ENCODE data around the gene RASSF4.
A peak's percentile ranks its signal among the peaks of the same experiment; 100 is the strongest.

The RASSF4 gene

DNA sequence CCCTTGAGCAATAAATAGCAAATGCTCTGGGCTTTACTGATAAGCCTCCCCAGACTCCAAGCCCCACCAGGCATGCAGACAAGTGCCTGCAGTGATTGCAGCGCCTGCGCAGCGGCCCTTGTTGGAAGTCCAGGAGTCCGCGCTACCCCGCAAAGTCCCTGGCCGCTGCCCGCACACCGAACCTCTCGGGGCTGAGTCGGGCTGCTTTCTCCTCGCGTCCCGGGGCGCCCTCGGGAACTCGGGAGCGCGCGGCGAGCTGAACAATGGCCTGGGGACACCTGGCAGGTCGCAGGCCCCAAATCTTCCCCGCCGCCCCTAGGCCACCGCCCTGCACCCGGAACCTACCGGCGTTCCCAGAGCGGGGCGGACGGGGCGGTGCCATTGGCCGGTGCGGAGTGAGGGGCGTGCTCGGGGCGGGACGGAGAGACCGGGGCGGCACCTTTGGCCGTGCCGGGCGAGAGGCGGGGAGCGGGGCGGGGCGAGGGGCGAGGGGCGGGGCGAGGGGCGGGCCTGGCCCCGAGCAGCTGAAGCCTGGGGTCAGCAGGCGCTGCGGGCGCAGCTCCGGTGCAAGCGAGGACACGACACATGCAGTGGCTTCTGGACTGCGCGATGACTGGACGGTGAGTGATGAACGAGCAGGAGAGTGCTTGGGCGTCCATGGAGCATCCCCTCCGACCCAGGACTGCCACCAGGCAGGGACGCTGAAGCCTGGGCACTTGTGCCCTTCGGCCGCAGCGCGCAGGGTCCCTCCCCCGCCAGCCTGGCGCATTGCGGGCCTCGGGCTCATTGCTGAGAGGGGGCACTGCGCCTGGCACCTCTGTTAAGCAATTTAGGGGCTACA lies at the start of gene RASSF4:
Gene RASSF4 (plus strand): TSS at position 556 of the 841 bp plus-strand sequence. CDS start 10,401 bp downstream, outside the sequence.
- peak; percentile 94 to 95 for DNase-seq

- DNase-seq: no peak
Observed at GRCh38 chr10:44909910-44910309, 49.7 kb upstream of the RASSF4 start.

DNA sequence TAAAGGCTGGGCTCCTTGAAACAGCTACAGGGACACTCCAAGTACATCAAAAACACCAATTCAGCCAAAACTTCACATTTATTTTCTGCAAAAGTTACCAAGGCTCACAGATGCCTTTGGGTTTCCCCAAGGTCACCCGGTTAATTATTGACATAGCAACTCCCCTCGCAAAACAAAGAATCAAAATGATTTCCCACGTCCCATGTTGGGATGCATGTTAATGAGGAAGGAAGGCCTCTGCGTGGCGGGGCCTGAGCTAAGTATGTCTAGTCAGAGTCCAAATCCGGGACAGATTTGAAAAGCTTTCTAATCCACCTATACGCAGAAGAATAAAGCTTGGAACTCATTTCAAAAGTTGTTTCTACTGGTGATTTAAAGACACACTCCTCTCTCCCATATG lies 49.0 kb upstream of the RASSF4 start:
- DNase-seq: no peak

- no peak for DNase-seq
Observed at GRCh38 chr10:44911081-44911540, 48.5 kb upstream of the RASSF4 start, which contains the start of gene TMEM72. TMEM72 (plus strand) TSS chr10:44911337; CDS start chr10:44911513, 176 bp downstream.

DNA sequence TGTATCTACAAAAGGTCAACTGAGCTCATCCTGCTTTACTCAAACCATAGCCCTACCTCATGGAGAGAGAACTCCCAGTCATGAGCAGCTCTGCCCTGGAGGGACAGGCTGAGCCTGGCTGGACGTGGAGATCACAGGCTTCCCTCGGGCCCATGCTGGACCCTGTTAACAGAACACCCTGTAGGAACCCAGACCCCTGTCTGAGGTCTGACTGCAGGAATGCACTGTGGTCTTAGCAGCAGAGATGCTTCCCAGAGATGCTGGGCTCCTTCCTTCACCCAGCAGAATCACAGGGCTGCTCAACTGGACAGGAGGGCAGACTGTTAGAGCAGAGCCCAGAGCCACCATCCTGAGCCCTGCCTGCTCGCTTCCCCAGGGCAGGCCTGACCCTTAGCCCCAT lies 47.7 kb upstream of the RASSF4 start:
- DNase-seq: no peak

GRCh38 chr10:44913350-44914081 lies 46.1 kb upstream of the RASSF4 start:
- peak in 1 of 2 donors; percentile 24 for DNase-seq

GRCh38 chr10:44914891-44915290 lies 44.7 kb upstream of the RASSF4 start:
- no peak for DNase-seq

DNA sequence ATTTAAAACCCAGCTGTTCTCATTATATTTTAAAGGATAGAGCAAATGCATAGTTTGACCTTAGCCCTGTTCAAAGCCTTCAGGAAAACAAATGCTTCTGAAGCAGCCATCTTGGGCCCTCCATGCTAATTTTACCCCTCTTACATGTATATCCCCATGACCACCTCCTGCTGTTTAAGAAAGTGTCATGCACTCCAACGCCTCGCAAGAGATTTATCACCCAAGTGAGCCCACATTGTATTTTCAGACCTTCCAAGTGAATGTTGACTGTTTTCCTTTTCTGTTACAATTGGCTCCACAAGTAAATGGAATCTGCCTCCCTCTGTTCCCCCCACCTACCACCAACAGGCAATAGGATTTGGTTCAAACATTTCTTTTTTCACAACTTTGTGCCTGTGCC lies 43.2 kb upstream of the RASSF4 start:
- DNase-seq: no peak

DNA sequence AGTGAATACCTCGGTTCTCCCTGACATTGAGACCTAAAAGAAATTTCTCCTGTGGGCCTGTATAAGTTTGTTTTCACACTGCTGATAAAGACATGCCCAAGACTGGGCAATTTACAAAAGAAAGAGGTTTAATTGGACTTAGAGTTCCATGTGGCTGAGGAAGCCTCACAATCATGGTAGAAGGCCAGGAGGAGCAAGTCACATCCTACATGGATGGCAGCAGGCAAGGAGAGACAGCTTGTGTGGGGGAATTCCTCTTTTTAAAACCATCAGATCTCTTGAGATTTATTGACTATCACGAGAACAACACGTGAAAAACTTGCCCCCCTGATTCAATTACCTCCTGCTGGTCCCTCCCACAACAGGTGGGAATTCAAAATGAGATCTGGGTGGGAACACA lies 41.8 kb upstream of the RASSF4 start:
- DNase-seq: no peak

- no peak for DNase-seq
Observed at GRCh38 chr10:44920252-44920651, 39.4 kb upstream of the RASSF4 start.

- no peak for DNase-seq
Observed at GRCh38 chr10:44921061-44921460, 38.5 kb upstream of the RASSF4 start.

- DNase-seq: no peak
Observed at GRCh38 chr10:44921506-44921905, 38.1 kb upstream of the RASSF4 start.

DNA sequence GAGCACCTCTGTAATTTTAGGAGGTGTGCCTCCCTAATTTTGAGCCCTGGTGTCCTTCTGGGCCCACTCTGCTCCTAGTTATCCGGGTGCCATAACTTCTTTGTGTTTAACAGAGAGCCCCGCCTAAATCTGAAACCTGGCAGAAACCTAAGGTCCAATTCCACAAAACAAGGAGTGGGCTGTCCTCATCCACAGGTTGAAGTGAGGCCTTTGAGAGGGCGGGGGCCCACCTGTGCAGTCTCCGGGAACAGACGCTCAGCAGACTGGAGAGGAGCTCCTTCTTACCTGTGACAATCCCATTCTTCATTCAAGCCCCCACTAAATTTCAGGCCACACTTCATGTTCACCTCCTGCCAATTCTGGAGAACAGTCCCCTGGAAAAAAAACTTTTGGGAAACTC lies 37.6 kb upstream of the RASSF4 start:
- no peak for DNase-seq

DNA sequence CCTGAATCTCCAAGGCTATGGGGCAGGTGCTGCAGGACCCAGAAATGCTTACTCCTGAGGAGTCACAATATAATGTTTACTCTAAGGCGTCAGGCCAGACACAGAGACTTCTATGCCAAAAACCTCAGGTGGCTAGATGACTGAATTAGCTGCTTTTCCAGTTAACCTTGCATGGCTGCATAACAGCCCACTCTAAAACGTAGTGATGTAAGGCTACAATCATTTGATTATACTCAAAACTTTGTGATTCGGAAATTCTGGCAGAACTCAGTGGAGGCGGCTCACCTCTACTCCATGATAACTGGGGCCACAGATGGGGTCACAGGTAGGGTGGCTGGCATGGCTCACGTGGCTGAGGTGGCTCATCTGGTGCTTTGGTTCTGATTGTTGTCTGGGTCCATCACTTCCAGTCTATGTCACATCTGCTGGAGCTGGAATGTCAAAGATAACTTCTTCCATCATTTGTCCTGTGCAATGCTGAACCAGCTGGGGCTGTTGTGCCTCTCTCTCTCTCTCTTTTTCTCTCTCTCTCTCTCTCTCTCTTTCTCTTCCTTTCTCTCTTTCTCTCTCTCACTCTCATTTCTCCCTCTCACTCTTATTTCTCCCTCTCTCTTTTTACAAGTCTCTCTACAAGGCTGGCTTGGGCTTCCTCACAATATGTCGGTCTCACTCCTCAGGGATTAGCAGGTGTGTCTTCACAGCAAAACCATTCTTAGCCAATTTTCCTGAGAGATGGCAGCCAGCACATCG lies 36.6 kb upstream of the RASSF4 start:
- no peak for DNase-seq

GRCh38 chr10:44923611-44924010 lies 36.0 kb upstream of the RASSF4 start:
- DNase-seq: no peak

DNA sequence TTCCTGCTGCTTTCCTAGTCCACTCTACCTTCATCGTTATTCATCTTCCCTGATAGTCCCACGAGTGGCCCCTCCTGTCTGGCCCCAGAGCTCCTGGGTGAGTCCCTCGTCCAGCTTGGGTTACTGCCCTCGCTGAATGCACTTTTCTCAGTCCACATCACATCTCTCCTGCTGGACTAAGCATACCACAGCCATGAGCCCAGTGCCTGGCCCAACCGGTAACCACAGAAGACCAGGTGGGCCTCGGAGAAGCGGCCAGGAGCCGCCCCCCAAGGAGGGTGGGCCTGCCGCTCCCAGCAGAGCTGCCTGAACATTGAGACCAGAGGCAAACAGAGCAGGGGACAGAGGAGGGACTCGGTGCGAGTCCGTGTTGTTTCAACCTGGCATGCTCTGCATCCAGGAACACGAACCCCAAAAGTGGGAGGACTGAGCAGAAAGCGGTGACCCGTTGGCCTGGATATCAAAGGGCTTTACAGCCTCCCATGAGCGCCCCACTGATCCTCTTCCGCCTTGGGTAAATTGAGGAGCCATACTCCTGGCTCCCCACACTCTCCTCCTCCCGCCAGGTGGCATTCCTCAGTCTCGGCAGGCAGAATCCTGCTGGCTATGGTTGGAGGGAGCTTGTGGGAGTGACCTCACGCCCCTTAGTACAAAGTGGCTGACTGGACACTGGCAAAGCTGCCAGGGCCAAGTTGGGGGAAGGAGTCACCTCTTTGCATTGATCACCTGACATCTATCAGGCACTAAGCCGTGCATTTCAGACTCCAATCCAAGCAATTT lies 35.2 kb upstream of the RASSF4 start:
- DNase-seq: no peak

GRCh38 chr10:44925224-44925623 lies 34.4 kb upstream of the RASSF4 start:
- no peak for DNase-seq

GRCh38 chr10:44925811-44926750 lies 33.5 kb upstream of the RASSF4 start:
- DNase-seq: no peak

DNA sequence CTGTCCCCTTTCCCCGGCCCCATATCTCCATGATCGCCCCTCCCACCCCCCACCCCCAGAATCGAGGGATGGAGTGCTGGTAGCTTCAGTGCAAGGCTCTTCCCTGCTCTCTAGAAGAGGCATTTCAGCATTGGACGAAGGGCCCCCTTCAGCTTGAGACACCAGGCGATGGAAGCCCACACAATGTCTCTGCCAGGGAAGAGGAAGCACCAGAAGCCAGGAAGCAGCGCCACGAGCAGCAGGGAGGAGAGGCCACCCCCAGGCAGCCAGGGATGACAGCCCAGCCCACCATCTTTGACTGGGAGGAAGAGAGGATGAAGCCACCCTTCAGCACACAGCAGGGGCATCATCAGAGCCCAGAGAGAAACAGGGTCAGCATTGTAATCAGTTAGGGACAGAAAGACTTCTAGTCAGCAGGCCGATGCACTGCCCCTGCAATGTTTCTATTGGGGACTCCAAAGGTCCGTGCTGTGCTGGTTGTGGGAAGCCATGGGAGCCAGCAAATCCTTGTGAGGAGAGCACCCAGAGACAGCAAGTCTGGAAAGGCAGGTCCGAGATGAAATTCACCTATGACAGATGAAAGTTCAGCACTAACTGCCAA lies 32.8 kb upstream of the RASSF4 start:
- DNase-seq: no peak

- DNase-seq: no peak
Observed at GRCh38 chr10:44927352-44927751, 32.2 kb upstream of the RASSF4 start.

- DNase-seq: no peak
Observed at GRCh38 chr10:44928462-44928861, 31.1 kb upstream of the RASSF4 start.
